SK-N-SH treated with all-trans-retinoic acid at 6 μM for 48 hours (cell line): ENCODE results near the gene KCNIP4.

Experiments used
- ATAC-seq: fragments of 200-7000 bp; cut with Tn5 transposase; 3 replicates; pipeline ENCODE4 v1.9.1; 2020; ENCODE audit warnings: mild to moderate bottlenecking, moderate library complexity
- ARNTL ChIP-seq: fragments of 450-650 bp; formaldehyde crosslinking; IDR thresholded peaks from 2 replicates; pipeline ENCODE4 v1.5.0; 2020; ENCODE audit warnings: low read depth, mild to moderate bottlenecking, moderate library complexity, borderline replicate concordance
- BACH2 ChIP-seq: fragments of 250-450 bp; sonication (Bioruptor Pico); IDR thresholded peaks from 2 replicates; pipeline ENCODE4 v1.9.0; 2021; ENCODE audit warnings: mild to moderate bottlenecking, borderline replicate concordance
- CREB5 ChIP-seq: fragments of 250-450 bp; sonication (Bioruptor Pico); IDR thresholded peaks from 2 replicates; pipeline ENCODE4 v1.5.1; 2020; ENCODE audit warnings: low read depth, mild to moderate bottlenecking, moderate library complexity
- CSDC2 ChIP-seq: fragments of 250-450 bp; sonication (Bioruptor Pico); IDR thresholded peaks from 2 replicates; pipeline ENCODE4 v1.5.0; 2020; ENCODE audit warnings: mild to moderate bottlenecking, moderate library complexity
- ESRRG ChIP-seq: fragments of 250-450 bp; sonication (Bioruptor Pico); IDR thresholded peaks from 2 replicates; pipeline ENCODE4 v1.6.1; 2021; ENCODE audit warnings: mild to moderate bottlenecking
- GLIS3 ChIP-seq: fragments of 250-450 bp; sonication (Bioruptor Pico); IDR thresholded peaks from 2 replicates; pipeline ENCODE4 v1.5.0; 2020; ENCODE audit warnings: mild to moderate bottlenecking, moderate library complexity
- ISL1 ChIP-seq: fragments of 250-450 bp; sonication (Bioruptor Pico); IDR thresholded peaks from 2 replicates; pipeline ENCODE4 v2.1.2; 2022; ENCODE audit warnings: mild to moderate bottlenecking, moderate library complexity
- OSR1 ChIP-seq: fragments of 250-450 bp; sonication (Bioruptor Pico); IDR thresholded peaks from 2 replicates; pipeline ENCODE4 v1.8.0; 2022; ENCODE audit warnings: moderate library complexity, mild to moderate bottlenecking, inconsistent platforms
- PATZ1 ChIP-seq: fragments of 250-450 bp; sonication (Bioruptor Pico); IDR thresholded peaks from 2 replicates; pipeline ENCODE4 v1.8.0; 2020; ENCODE audit warnings: mild to moderate bottlenecking, moderate library complexity, borderline replicate concordance
- PPARA ChIP-seq: fragments of 250-450 bp; sonication (Bioruptor Pico); IDR thresholded peaks from 2 replicates; pipeline ENCODE4 v1.5.0; 2020; ENCODE audit warnings: mild to moderate bottlenecking, borderline replicate concordance
- RARB ChIP-seq: fragments of 250-450 bp; sonication (Bioruptor Pico); IDR thresholded peaks from 2 replicates; pipeline ENCODE4 v1.8.0; 2021; ENCODE audit warnings: mild to moderate bottlenecking, moderate library complexity
- SNAI2 ChIP-seq: fragments of 250-450 bp; sonication (Bioruptor Pico); IDR thresholded peaks from 2 replicates; pipeline ENCODE4 v1.5.0; 2020; ENCODE audit warnings: mild to moderate bottlenecking, moderate library complexity
- TCF4 ChIP-seq: fragments of 250-450 bp; sonication (Bioruptor Pico); IDR thresholded peaks from 2 replicates; pipeline ENCODE4 v1.8.0; 2021; ENCODE audit warnings: mild to moderate bottlenecking, moderate library complexity, borderline replicate concordance
- TOX ChIP-seq: fragments of 250-450 bp; sonication (Bioruptor Pico); IDR thresholded peaks from 2 replicates; pipeline ENCODE4 v1.8.0; 2021; ENCODE audit warnings: mild to moderate bottlenecking, moderate library complexity, borderline replicate concordance
- TSHZ2 ChIP-seq: fragments of 250-450 bp; sonication (Bioruptor Pico); IDR thresholded peaks from 2 replicates; pipeline ENCODE4 v1.5.0; 2020; ENCODE audit warnings: mild to moderate bottlenecking, moderate library complexity
- ZC3H10 ChIP-seq: fragments of 250-450 bp; sonication (Bioruptor Pico); IDR thresholded peaks from 2 replicates; pipeline ENCODE4 v1.5.1; 2021; ENCODE audit warnings: mild to moderate bottlenecking, moderate library complexity
- ZFP3 ChIP-seq: fragments of 250-450 bp; sonication (Bioruptor Pico); IDR thresholded peaks from 2 replicates; pipeline ENCODE4 v1.5.0; 2020; ENCODE audit warnings: mild to moderate bottlenecking, moderate library complexity
- ZFP30 ChIP-seq: fragments of 450-650 bp; formaldehyde crosslinking; IDR thresholded peaks from 2 replicates; pipeline ENCODE4 v1.5.0; 2022; ENCODE audit warnings: mild to moderate bottlenecking, moderate library complexity
- ZNF565 ChIP-seq: fragments of 450-650 bp; formaldehyde crosslinking; conservative IDR thresholded peaks from 2 replicates; pipeline ENCODE4 v1.5.0; 2020; ENCODE audit warnings: low read depth, mild to moderate bottlenecking, moderate library complexity
- ZNF70 ChIP-seq: fragments of 450-650 bp; formaldehyde crosslinking; IDR thresholded peaks from 2 replicates; pipeline ENCODE4 v1.5.0; 2020; ENCODE audit warnings: mild to moderate bottlenecking, moderate library complexity
- ZNF8 ChIP-seq: fragments of 450-650 bp; formaldehyde crosslinking; IDR thresholded peaks from 2 replicates; pipeline ENCODE4 v1.5.0; 2020; ENCODE audit warnings: mild to moderate bottlenecking, moderate library complexity
- TF ChIP-seq, protein P1 (sequence below): fragments of 250-450 bp; sonication (Bioruptor Pico); IDR thresholded peaks from 2 replicates; pipeline ENCODE4 v1.5.1; 2021; ENCODE audit warnings: mild to moderate bottlenecking, moderate library complexity
- TF ChIP-seq, protein P2 (sequence below): fragments of 250-450 bp; sonication (Bioruptor Pico); IDR thresholded peaks from 2 replicates; pipeline ENCODE4 v1.8.0; 2021; ENCODE audit warnings: low read depth, mild to moderate bottlenecking, moderate library complexity, borderline replicate concordance

Gene KCNIP4

DNA sequence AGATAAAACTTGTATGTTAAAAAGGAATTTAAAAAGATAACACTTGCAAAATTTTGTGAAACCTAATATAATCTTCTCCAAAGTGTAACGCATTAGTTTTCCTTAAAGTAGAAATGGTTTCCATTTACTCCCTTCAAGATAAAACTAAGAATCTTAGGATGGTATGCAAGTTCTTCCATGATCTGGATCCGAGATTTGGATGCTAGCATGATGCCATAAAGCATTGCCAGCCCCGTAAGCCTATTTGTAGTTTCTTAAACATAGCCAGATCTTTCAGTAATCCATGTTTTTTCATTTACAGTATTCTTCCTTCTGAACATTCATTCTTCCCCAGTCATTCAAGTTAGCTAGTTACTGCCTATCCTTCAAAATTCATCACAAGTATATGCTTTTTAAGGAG is 572.4 kb downstream of the KCNIP4 start:
- no peak for ATAC-seq
- no peak for TF ChIP-seq OSR1 (CRISPR knock-in tag)
- TF ChIP-seq, protein P1, sequence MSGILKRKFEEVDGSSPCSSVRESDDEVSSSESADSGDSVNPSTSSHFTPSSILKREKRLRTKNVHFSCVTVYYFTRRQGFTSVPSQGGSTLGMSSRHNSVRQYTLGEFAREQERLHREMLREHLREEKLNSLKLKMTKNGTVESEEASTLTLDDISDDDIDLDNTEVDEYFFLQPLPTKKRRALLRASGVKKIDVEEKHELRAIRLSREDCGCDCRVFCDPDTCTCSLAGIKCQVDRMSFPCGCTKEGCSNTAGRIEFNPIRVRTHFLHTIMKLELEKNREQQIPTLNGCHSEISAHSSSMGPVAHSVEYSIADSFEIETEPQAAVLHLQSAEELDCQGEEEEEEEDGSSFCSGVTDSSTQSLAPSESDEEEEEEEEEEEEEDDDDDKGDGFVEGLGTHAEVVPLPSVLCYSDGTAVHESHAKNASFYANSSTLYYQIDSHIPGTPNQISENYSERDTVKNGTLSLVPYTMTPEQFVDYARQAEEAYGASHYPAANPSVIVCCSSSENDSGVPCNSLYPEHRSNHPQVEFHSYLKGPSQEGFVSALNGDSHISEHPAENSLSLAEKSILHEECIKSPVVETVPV (CRISPR knock-in tag), result no peak
- TF ChIP-seq TCF4 (CRISPR knock-in tag), result no peak
- no peak for TF ChIP-seq CSDC2 (CRISPR knock-in tag)
- no peak for TF ChIP-seq BACH2 (CRISPR knock-in tag)
- no peak for TF ChIP-seq ISL1 (CRISPR knock-in tag)
- TF ChIP-seq, protein P2, sequence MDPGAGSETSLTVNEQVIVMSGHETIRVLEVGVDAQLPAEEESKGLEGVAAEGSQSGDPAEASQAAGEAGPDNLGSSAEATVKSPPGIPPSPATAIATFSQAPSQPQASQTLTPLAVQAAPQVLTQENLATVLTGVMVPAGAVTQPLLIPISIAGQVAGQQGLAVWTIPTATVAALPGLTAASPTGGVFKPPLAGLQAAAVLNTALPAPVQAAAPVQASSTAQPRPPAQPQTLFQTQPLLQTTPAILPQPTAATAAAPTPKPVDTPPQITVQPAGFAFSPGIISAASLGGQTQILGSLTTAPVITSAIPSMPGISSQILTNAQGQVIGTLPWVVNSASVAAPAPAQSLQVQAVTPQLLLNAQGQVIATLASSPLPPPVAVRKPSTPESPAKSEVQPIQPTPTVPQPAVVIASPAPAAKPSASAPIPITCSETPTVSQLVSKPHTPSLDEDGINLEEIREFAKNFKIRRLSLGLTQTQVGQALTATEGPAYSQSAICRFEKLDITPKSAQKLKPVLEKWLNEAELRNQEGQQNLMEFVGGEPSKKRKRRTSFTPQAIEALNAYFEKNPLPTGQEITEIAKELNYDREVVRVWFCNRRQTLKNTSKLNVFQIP, result no peak
- no peak for TF ChIP-seq SNAI2 (CRISPR knock-in tag)
- no peak for TF ChIP-seq RARB
- TF ChIP-seq GLIS3 (CRISPR knock-in tag), result no peak
- no peak for TF ChIP-seq ZNF8 (CRISPR knock-in tag)
- TF ChIP-seq ZFP3 (CRISPR knock-in tag), result no peak
- no peak for TF ChIP-seq PATZ1 (CRISPR knock-in tag)
- no peak for TF ChIP-seq ZFP30
- no peak for TF ChIP-seq ZNF70 (CRISPR knock-in tag)
- TF ChIP-seq TSHZ2, result no peak
- TF ChIP-seq ESRRG (CRISPR knock-in tag), result no peak
- no peak for TF ChIP-seq ZC3H10 (CRISPR knock-in tag)
- TF ChIP-seq, all 23 proteins: peak for 0

GRCh38 chr4:21374641-21375368 is 573.8 kb downstream of the KCNIP4 start:
- ATAC-seq, result no peak
- TF ChIP-seq PPARA (CRISPR knock-in tag), result no peak
- no peak for TF ChIP-seq ZNF8 (CRISPR knock-in tag)
- no peak for TF ChIP-seq TCF4 (CRISPR knock-in tag)
- no peak for TF ChIP-seq GLIS3 (CRISPR knock-in tag)
- no peak for TF ChIP-seq TOX (CRISPR knock-in tag)

DNA sequence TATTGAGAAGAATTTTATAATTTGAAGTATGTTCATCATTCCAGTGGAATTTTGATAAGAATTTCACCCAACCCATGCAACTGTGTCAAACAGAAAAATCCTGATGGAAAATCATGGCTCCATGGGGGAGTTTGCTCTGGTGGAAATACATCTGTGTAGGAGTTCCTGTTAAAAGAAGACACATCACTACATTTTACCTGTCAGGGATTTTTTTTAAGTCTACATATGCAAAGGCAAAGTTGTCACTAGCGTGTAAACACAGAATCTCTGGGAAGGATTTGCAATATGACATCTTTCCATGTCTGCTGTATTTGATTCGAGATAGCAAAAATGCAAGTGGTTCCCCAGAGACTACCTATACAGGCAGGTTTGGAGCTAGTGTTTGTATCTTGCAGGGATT is 581.0 kb downstream of the KCNIP4 start:
- no peak for ATAC-seq
- TF ChIP-seq, protein P2, result no peak
- TF ChIP-seq ZFP3 (CRISPR knock-in tag), result no peak
- TF ChIP-seq ZNF565 (CRISPR knock-in tag), result no peak
- TF ChIP-seq PATZ1 (CRISPR knock-in tag), result no peak
- no peak for TF ChIP-seq TOX (CRISPR knock-in tag)
- TF ChIP-seq, protein P1 (CRISPR knock-in tag), result no peak
- no peak for TF ChIP-seq BACH2 (CRISPR knock-in tag)
- TF ChIP-seq RARB, result no peak
- TF ChIP-seq CREB5 (CRISPR knock-in tag), result no peak
- TF ChIP-seq ZNF70 (CRISPR knock-in tag), result no peak
- TF ChIP-seq ARNTL, result no peak
- TF ChIP-seq GLIS3 (CRISPR knock-in tag), result no peak
- no peak for TF ChIP-seq SNAI2 (CRISPR knock-in tag)
- TF ChIP-seq OSR1 (CRISPR knock-in tag), result no peak
